ENCODE results near the gene NUDT2. TPM values are rescaled to one million over a fixed set of nuclear protein-coding genes. Genes with fewer than 3 reads are reported as not detected.
"Not testable (repeated sequence)": the region's sequence is repeated elsewhere in the genome, so short reads cannot be mapped to it uniquely, and the experiment has no call there.

NUDT2 gene
- total RNA-seq, 2 donors from 2014 or later, result 25.6 to 28.4 TPM

DNA sequence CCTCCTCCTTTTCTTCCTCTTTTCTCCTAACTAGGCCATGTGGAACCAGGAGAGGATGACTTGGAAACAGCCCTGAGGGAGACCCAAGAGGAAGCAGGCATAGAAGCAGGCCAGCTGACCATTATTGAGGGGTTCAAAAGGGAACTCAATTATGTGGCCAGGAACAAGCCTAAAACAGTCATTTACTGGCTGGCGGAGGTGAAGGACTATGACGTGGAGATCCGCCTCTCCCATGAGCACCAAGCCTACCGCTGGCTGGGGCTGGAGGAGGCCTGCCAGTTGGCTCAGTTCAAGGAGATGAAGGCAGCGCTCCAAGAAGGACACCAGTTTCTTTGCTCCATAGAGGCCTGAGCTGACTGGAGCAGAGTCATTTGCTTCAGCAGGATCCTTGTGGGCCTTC is 13.7 kb downstream of the NUDT2 start:
- intact Hi-C loops (cut with DNase I), result no loop called here
- no peaks in the 10 kb centered on the region for H3K27me3 ChIP-seq
- H3K4me1 ChIP-seq, result no peaks in the 10 kb centered on the region
- no peaks in the 10 kb centered on the region for H3K36me3 ChIP-seq
- no peaks in the 10 kb centered on the region for H3K9me3 ChIP-seq
- no peak overlapping the region for H3K9ac ChIP-seq (ENCODE audit: low read depth in 2 of 2, low read length in 2 of 2)
- H3K27ac ChIP-seq, result no peak overlapping the region
- H3K4me3 ChIP-seq, result no peak overlapping the region
- peak; percentile 43 for DNase-seq
- TF ChIP-seq, protein P1, sequence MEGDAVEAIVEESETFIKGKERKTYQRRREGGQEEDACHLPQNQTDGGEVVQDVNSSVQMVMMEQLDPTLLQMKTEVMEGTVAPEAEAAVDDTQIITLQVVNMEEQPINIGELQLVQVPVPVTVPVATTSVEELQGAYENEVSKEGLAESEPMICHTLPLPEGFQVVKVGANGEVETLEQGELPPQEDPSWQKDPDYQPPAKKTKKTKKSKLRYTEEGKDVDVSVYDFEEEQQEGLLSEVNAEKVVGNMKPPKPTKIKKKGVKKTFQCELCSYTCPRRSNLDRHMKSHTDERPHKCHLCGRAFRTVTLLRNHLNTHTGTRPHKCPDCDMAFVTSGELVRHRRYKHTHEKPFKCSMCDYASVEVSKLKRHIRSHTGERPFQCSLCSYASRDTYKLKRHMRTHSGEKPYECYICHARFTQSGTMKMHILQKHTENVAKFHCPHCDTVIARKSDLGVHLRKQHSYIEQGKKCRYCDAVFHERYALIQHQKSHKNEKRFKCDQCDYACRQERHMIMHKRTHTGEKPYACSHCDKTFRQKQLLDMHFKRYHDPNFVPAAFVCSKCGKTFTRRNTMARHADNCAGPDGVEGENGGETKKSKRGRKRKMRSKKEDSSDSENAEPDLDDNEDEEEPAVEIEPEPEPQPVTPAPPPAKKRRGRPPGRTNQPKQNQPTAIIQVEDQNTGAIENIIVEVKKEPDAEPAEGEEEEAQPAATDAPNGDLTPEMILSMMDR (IDR thresholded peaks at IDR 0.05), result no peak

DNA sequence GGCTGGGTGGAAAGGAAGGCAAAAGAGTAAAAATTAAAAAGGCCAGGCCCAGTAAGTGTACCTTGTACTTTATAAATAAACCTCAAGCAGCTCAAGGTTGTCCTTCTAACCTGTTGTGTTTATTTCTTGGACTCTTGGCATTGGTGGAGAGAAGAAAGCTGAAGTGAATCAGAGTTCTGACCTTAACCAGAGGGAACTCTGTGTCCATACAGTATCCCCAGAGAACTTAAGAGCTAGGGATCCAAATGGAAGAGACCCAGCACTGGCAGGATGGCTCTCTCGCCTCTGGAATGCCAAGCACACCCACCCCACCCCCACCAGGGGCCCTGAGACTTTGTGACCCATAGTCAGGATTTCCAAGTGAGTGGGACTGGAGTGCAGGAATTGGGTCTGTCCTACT is 14.2 kb downstream of the NUDT2 start:
- Histone ChIP-seq H3K36me3 (no peaks in the 10 kb centered on the region), H3K9ac (ENCODE audit: low read depth in 2 of 2, low read length in 2 of 2) (no peak overlapping the region), H3K27ac (no peak overlapping the region)

DNA sequence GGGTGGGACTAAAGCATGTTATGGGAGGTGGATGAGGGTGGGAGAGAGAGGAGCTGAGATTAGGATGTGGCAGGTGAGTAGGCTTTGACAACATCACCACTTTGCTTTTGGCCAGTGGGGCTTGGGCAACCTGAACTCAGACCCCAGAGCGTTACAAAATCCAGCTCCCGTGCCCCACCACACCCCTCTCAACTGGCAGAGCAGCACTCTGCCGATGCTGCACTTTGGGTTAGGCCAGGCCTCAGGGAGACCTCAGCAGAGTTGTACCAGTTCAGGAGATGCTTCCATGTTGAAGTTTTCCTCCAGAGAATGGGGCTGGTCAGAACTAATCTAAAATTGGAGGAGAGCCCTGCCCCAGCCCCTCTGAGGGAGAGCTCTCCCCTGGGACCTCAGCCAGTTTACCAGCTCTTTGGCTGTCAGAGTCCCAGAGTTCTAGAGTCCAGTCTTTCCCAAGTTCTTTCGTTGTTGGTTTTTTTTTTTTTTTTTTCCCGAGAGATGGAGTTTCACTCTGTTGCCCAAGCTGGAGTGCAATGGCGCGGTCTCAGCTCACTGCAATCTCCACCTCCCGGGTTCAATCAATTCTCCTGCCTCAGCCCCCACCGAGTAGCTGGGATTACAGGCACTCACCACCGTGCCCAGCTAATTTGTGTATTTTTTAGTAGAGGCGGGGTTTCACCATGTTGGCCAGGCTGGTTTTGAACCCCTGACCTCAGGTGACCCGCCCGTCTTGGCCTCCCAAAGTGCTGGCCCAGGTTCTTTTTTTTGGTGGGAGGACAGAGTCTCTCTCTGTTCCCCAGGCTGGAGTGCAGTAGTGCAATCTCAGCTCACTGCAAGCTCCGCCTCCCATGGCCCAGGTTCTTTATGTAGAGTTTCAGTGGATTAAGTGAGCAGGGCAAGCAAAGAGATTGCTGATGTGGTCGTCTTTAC is 17.8 kb downstream of the NUDT2 start:
- DNase-seq, result no peak
- intact Hi-C loops (cut with DNase I), result no loop called here
- H3K27ac ChIP-seq, result no peak overlapping the region

More for the DNA sequence above, 14.2 kb downstream of the NUDT2 start:
- no peak for DNase-seq
- Histone ChIP-seq H3K4me3 (no peak overlapping the region), H3K9me3 (no peaks in the 10 kb centered on the region), H3K27me3 (no peaks in the 10 kb centered on the region), H3K4me1 (no peaks in the 10 kb centered on the region)
- TF ChIP-seq, protein P1 (IDR thresholded peaks at IDR 0.05), result no peak
- intact Hi-C loops (cut with DNase I), result no loop called here

GRCh38 chr9:34347800-34348158 is 18.4 kb downstream of the NUDT2 start:
- no peaks in the 10 kb centered on the region for H3K9me3 ChIP-seq
- no peak for DNase-seq
- TF ChIP-seq, protein P1 (IDR thresholded peaks at IDR 0.05), result no peak
- H3K9ac ChIP-seq (ENCODE audit: low read depth in 2 of 2, low read length in 2 of 2), result no peak overlapping the region
- intact Hi-C loops (cut with DNase I), result no loop called here
- H3K27me3 ChIP-seq, result no peaks in the 10 kb centered on the region
- H3K4me1 ChIP-seq, result no peaks in the 10 kb centered on the region
- H3K27ac ChIP-seq, result no peak overlapping the region
- H3K4me3 ChIP-seq, result no peak overlapping the region
- H3K36me3 ChIP-seq, result no peaks in the 10 kb centered on the region

More for the DNA sequence above, 17.8 kb downstream of the NUDT2 start:
- H3K9me3 ChIP-seq, result no peaks in the 10 kb centered on the region
- H3K36me3 ChIP-seq, result no peaks in the 10 kb centered on the region
- H3K9ac ChIP-seq (ENCODE audit: low read depth in 2 of 2, low read length in 2 of 2), result no peak overlapping the region
- H3K4me3 ChIP-seq, result no peak overlapping the region
- no peaks in the 10 kb centered on the region for H3K4me1 ChIP-seq
- H3K27me3 ChIP-seq, result no peaks in the 10 kb centered on the region
- TF ChIP-seq, protein P1 (IDR thresholded peaks at IDR 0.05), result no peak

- Histone ChIP-seq H3K36me3 (no peaks in the 10 kb centered on the region), H3K27me3 (no peaks in the 10 kb centered on the region), H3K4me3 (no peak overlapping the region), H3K9ac (ENCODE audit: low read depth in 2 of 2, low read length in 2 of 2) (no peak overlapping the region), H3K4me1 (no peaks in the 10 kb centered on the region), H3K27ac (no peak overlapping the region), H3K9me3 (no peaks in the 10 kb centered on the region)
- TF ChIP-seq, protein P1 (IDR thresholded peaks at IDR 0.05), result no peak
- no peak for DNase-seq
- intact Hi-C loops (cut with DNase I), result no loop called here
Observed at GRCh38 chr9:34349324-34349723, 20.0 kb downstream of the NUDT2 start.

DNA sequence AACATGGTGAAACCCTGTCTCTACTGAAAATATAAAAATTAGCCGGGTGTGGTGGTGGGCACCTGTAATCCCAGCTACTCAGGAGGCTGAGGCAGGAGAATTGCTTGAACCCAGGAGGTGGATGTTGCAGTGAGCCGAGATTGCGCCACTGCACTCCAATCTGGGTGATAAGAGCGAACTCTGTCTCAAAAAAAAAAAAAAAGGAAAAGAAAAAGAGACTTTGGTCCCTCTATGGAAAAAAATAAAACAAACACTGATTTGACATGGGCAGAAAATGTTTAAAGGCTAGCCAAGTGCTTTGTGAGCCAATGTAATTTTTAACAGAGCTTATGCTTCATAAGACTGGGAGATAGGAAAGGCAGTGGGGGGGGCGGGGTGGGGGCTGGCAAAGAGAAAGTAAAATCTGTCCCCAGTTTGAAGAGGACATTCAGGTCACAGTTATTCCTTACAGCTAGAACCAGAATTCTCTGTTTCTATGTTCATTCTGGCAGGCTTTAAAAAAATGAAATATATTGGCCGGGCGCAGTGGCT is 22.8 kb downstream of the NUDT2 start:
- DNase-seq; H3K4me3 ChIP-seq; H3K27me3 ChIP-seq; H3K9me3 ChIP-seq; H3K9ac ChIP-seq (ENCODE audit: low read depth in 2 of 2, low read length in 2 of 2); H3K36me3 ChIP-seq; H3K27ac ChIP-seq; intact Hi-C loops (cut with DNase I); H3K4me1 ChIP-seq: not testable (repeated sequence)

DNA sequence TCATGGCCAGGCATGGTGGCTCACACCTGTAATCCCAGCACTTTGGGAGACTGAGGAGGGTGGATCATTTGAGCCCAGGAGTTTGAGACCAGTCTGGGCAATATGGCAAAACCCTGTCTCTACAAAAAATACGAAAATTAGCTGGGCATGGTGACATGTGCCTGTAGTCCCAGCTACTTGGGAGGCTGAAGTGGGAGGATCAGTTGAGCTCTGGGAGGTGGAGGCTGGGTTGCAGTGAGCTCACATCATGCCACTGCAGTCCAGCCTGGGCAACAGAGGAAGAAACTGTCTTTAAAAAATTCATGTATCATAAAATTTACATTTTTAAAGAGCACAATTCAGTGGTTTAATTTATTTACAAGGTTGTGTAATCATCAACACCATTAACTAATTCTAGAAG is 23.6 kb downstream of the NUDT2 start:
- H3K4me3 ChIP-seq; H3K9me3 ChIP-seq; H3K36me3 ChIP-seq; DNase-seq; H3K9ac ChIP-seq (ENCODE audit: low read depth in 2 of 2, low read length in 2 of 2); H3K27ac ChIP-seq; intact Hi-C loops (cut with DNase I); H3K27me3 ChIP-seq; H3K4me1 ChIP-seq: not testable (repeated sequence)
